ENCODE measurements around the gene TEAD1. TPM values are rescaled to one million over a fixed set of nuclear protein-coding genes. Genes with fewer than 3 reads are reported as not detected.

The TEAD1 gene
- total and polyA plus RNA-seq, 9 of the 15 experiments (the other 6 are each of a cell fraction or from before 2014, with no cell fraction given) = 1.7 to 17.7 (median 10.8) TPM

DNA sequence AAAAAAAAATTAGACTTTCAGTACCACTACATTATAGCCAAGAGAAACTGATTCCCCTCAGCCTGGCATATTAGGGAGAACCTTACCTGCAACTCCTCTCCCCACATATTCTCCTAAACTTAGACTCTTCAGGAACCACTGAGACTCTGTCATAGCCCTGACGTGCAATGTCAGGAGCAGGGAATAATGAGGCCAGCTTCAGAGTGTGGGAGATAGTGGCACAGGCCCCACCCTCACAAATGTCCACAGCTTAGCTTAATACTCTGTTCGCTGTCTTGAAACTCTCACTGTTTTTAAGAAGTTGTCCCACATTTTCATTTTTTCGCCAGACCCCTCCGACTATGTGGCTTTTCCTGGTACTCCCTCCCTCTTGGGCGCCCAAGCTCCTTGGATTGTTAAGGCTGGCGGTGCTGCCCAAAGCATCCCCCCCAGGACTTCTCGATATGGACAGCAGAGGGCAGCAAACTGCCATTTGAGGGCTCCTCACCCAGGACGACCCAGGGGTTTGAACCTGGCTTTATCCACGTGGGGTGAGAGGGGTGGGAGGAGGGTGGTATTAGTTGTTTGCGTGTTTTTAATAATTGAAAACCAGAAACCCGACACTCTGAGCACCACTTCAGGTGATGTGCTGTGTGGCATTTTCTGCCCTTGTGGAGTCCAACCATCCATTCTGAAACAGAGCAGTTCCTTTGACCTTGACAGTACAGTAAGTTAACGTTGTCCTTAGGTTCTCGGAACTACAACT, 289.7 kb downstream of the TEAD1 start (continued):
- TF ChIP-seq, protein P1, sequence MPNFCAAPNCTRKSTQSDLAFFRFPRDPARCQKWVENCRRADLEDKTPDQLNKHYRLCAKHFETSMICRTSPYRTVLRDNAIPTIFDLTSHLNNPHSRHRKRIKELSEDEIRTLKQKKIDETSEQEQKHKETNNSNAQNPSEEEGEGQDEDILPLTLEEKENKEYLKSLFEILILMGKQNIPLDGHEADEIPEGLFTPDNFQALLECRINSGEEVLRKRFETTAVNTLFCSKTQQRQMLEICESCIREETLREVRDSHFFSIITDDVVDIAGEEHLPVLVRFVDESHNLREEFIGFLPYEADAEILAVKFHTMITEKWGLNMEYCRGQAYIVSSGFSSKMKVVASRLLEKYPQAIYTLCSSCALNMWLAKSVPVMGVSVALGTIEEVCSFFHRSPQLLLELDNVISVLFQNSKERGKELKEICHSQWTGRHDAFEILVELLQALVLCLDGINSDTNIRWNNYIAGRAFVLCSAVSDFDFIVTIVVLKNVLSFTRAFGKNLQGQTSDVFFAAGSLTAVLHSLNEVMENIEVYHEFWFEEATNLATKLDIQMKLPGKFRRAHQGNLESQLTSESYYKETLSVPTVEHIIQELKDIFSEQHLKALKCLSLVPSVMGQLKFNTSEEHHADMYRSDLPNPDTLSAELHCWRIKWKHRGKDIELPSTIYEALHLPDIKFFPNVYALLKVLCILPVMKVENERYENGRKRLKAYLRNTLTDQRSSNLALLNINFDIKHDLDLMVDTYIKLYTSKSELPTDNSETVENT (CRISPR knock-in tag; IDR thresholded peaks at IDR 0.05) = no peak
- TF ChIP-seq VEZF1 (CRISPR knock-in tag; IDR thresholded peaks at IDR 0.05) (peak; percentile 57), RBM25 (IDR thresholded peaks at IDR 0.05; ENCODE audit: low read depth, low read length, severe bottlenecking) (no peak), CEBPG (CRISPR knock-in tag; IDR thresholded peaks at IDR 0.05) (no peak), CEBPG (tag; conservative IDR thresholded peaks at IDR 0.05 in 1 of 2, IDR thresholded peaks at IDR 0.05 in 1 of 2) (no peak), ZBTB33 (CRISPR knock-in tag; IDR thresholded peaks at IDR 0.05) (peak; percentile 95), STAT5A (IDR thresholded peaks at IDR 0.05; ENCODE audit: borderline replicate concordance, low read length) (no peak), SMARCC2 (IDR thresholded peaks at IDR 0.05; ENCODE audit: low read depth) (no peak), DPF2 (IDR thresholded peaks at IDR 0.05) (no peak), SMC3 (conservative IDR thresholded peaks at IDR 0.05; ENCODE audit: insufficient read depth, low read depth, low read length) (peak; percentile 90), XRCC3 (IDR thresholded peaks at IDR 0.05) (no peak; the same call in 1 of the 2 replicates), TRIM28 (IDR thresholded peaks at IDR 0.05) (no peak), BRF2 (IDR thresholded peaks at IDR 0.05; ENCODE audit: borderline replicate concordance, insufficient read depth, insufficient read length) (no peak), ZFPM2 (CRISPR knock-in tag; IDR thresholded peaks at IDR 0.05) (no peak), ZC3H4 (CRISPR knock-in tag; IDR thresholded peaks at IDR 0.05; ENCODE audit: borderline replicate concordance) (no peak), FOXJ2 (tag; IDR thresholded peaks at IDR 0.05) (no peak)
